ENCODE results near the gene GNA12.

- TF ChIP-seq CTCF (conservative IDR thresholded peaks at IDR 0.05) (no peak), ZFX (IDR thresholded peaks at IDR 0.05) (no peak)
Measured at GRCh38 chr7:2884161-2884560, 40.1 kb upstream of the GNA12 start.
